Glutamatergic neuron (in vitro differentiated cells): ENCODE results near the gene PARN. TPM values are rescaled to one million over a fixed set of nuclear protein-coding genes. Genes with fewer than 3 reads are reported as not detected.

Experiments used
- DNase-seq: peaks from one replicate; pipeline ENCODE4 v3.0.0; 2022
- H3K27ac Mint-ChIP-seq: one replicate; pipeline ENCODE4 v1.8.0; 2020; ENCODE audit warnings: mild to moderate bottlenecking, mixed read lengths, inconsistent platforms; ENCODE audit not compliant: unreplicated experiment
- H3K27me3 Mint-ChIP-seq: one replicate; pipeline ENCODE4 v1.8.0; 2020; ENCODE audit warnings: mild to moderate bottlenecking, moderate library complexity, mixed read lengths, inconsistent platforms; ENCODE audit not compliant: unreplicated experiment
- H3K36me3 Mint-ChIP-seq: one replicate; pipeline ENCODE4 v1.8.0; 2020; ENCODE audit warnings: mild to moderate bottlenecking, mixed read lengths, inconsistent platforms; ENCODE audit not compliant: unreplicated experiment
- H3K4me1 Mint-ChIP-seq: one replicate; pipeline ENCODE4 v1.8.0; 2020; ENCODE audit warnings: mild to moderate bottlenecking, low read depth, mixed read lengths, inconsistent platforms; ENCODE audit not compliant: unreplicated experiment
- H3K4me3 Mint-ChIP-seq: one replicate; pipeline ENCODE4 v1.8.0; 2020; ENCODE audit warnings: mild to moderate bottlenecking, mixed read lengths, inconsistent platforms; ENCODE audit not compliant: unreplicated experiment
- H3K9me3 Mint-ChIP-seq: one replicate; pipeline ENCODE4 v1.8.0; 2020; ENCODE audit warnings: mild to moderate bottlenecking, moderate library complexity, mixed read lengths, inconsistent platforms; ENCODE audit not compliant: unreplicated experiment
- CTCF ChIP-seq: fragments of 200-600 bp; sonication (generic); IDR thresholded peaks from one replicate; pipeline ENCODE4 v1.5.0; 2021; ENCODE audit not compliant: partially characterized antibody, unreplicated experiment
- total RNA-seq: library from RNA; stranded (reverse); fragmentation: NEBNext Ultra II Directional; extraction: Animal tissue kit (Norgen Biotek cat#: 25700); gene quantifications from one replicate; pipeline ENCODE4 v1.2.1, GENCODE V29; 2021; ENCODE audit not compliant: unreplicated experiment

The PARN gene
- total RNA-seq, 1 donor from 2014 or later, result 26.2 TPM

GRCh38 chr16:14565688-14566025, 64.4 kb downstream of the PARN start:
- no peaks in the 10 kb centered on the region for H3K27me3 Mint-ChIP-seq

GRCh38 chr16:14564861-14565687, 65.0 kb downstream of the PARN start:
- no peaks in the 10 kb centered on the region for H3K9me3 Mint-ChIP-seq
- peak overlapping the region; percentile 33 for H3K4me3 Mint-ChIP-seq
- peak overlapping the region; percentile 30 for H3K27ac Mint-ChIP-seq

More at GRCh38 chr16:14565688-14566025, 64.4 kb downstream of the PARN start:
- no peak for DNase-seq
- Mint-ChIP-seq H3K36me3 (no peaks in the 10 kb centered on the region), H3K4me3 (no peak overlapping the region), H3K9me3 (no peaks in the 10 kb centered on the region), H3K4me1 (peaks cover 14% of the 10 kb centered on the region), H3K27ac (no peak overlapping the region)
- no peak for TF ChIP-seq CTCF

GRCh38 chr16:14564323-14564722, 65.7 kb downstream of the PARN start:
- DNase-seq, result no peak
- Mint-ChIP-seq H3K27ac (no peak overlapping the region), H3K36me3 (no peaks in the 10 kb centered on the region), H3K27me3 (peaks cover 2% of the 10 kb centered on the region), H3K4me1 (peaks cover 18% of the 10 kb centered on the region), H3K9me3 (no peaks in the 10 kb centered on the region), H3K4me3 (no peak overlapping the region)
- TF ChIP-seq CTCF, result no peak

More at GRCh38 chr16:14564861-14565687, 65.0 kb downstream of the PARN start:
- H3K36me3 Mint-ChIP-seq, result no peaks in the 10 kb centered on the region
- peaks cover 14% of the 10 kb centered on the region for H3K4me1 Mint-ChIP-seq
- no peaks in the 10 kb centered on the region for H3K27me3 Mint-ChIP-seq
- TF ChIP-seq CTCF, result no peak
- DNase-seq, result no peak

GRCh38 chr16:14562691-14563491, 67.2 kb downstream of the PARN start:
- no peak for DNase-seq
- Mint-ChIP-seq H3K27me3 (peaks cover 2% of the 10 kb centered on the region), H3K36me3 (no peaks in the 10 kb centered on the region), H3K27ac (no peak overlapping the region), H3K4me3 (no peak overlapping the region), H3K4me1 (peaks cover 18% of the 10 kb centered on the region), H3K9me3 (no peaks in the 10 kb centered on the region)
- TF ChIP-seq CTCF, result no peak

- H3K36me3 Mint-ChIP-seq, result no peaks in the 10 kb centered on the region
- DNase-seq, result no peak
- H3K27ac Mint-ChIP-seq, result no peak overlapping the region
- no peaks in the 10 kb centered on the region for H3K9me3 Mint-ChIP-seq
- no peak overlapping the region for H3K4me3 Mint-ChIP-seq
- H3K4me1 Mint-ChIP-seq, result peaks cover 18% of the 10 kb centered on the region
- no peak for TF ChIP-seq CTCF
- H3K27me3 Mint-ChIP-seq, result peaks cover 2% of the 10 kb centered on the region
These were observed 69.5 kb downstream of the PARN start for GRCh38 chr16:14560523-14560922.
